ENCODE data around the gene FUT2.

The FUT2 gene

DNA sequence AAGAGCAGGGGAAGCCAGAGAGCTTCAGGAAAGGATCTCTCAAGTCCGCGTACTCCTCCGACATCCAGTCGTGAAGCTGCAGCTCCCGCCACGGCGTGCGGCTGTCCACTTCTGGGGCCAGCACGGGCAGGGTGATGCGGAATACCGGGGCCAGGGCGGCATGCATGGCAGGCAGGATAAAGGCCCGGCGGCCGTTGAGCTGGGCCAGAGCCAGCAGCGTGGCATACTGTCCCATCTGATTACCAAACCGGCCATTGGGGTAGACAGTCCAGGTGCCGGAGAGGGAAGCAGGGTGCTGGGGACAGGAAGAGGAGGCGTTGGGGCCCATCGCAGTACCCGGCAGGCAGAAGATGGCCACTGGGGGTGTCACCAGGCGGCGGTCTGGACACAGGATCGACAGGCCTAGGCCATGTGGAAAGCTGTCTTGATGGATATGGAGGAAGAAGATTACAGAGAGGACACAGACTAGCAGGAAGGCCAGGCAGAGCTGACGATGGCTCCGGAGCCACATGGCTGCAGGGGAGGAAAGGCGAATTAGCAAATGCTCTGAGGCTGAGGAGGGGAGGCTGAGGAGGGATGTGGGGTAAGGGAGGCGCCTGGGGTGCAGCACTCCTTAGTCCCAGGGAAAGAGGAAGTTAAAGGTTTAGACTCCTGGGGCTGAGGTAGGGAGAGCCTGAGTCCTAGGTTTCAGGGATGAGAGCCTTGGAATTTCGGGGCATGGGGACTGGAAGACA, 55.2 kb downstream of the FUT2 start:
- DNase-seq (ENCODE audit: low read depth in 3 of 3): no peak

DNA sequence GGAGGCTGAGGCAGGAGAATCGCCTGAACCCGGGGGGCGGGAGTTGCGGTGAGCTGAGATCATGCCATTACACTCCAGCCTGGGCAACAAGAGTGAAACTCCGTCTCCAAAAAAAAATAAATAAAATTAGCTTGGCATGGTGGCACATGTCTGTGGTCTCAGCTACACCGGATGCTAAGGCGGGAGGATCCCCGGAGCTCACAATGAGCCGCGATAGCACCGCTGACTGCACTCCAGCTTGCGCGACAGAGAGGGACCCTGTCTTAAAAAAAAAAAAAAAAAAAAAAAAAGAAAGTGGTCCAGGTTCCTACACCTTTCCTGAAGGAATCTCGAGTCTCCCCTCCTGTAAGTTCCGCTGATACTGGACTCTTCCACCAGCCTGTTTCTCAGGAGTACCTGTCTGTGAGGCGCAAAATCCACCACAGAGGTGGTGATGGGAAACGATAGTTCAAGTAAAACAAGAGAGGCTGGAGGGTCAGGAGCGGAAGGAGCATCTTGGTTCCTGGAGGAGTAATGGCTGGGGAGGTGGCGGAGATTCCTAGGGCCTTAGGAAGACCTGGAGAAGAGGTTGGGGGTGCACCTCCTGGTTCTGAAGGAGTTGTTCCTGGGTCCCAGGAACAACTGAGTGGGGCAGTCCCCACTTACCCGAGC, 56.2 kb downstream of the FUT2 start:
- DNase-seq (ENCODE audit: low read depth in 3 of 3): no peak

DNA sequence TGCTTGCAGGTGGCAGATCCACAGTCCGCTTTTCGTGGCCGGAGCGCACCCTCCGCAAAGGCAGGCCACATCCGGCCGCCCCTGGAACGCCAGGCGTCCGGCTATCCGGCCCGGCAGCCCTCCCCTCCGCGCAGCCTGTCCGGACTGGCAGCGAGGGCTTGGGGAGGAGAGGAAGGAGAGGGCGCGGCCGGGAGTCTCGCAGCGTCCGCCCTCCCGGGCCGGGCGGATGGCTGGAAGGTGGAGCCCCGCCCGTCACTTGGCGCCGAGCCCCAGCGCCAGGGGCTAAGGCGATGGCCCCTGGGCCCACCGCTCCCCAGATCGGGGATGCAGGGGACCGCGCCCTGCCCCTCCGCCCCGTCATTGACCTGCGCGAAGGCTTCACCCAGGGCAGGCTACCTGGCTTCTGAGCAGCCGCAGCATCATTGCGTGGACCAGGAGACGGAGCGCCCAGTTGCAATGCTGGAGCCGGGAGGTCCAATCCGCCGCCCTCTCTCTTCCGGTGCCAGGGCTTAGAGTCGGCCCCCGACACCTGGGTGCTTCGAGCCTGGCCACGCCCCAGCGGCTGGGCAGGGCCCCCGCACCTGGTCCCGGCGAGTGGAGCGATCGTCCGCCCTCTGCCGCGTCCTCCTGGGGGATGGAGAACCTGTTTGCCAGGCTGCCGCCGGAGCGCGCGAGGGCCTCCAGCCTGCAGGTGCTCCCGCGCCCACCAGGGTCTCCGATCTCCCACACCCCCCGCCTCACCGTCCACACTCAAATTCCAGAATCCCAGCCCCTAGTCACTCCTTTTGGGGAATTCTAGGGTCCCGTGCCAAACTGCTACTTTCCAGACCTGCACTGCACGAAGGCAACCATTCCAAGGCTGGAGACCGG, 57.0 kb downstream of the FUT2 start, which contains the start of gene FUT1:
TSS of gene FUT1 (minus strand) at position 146 of the 870 bp plus-strand sequence. CDS start 1,360 bp downstream, outside the sequence.
- no peak for DNase-seq (ENCODE audit: low read depth in 3 of 3)

DNA sequence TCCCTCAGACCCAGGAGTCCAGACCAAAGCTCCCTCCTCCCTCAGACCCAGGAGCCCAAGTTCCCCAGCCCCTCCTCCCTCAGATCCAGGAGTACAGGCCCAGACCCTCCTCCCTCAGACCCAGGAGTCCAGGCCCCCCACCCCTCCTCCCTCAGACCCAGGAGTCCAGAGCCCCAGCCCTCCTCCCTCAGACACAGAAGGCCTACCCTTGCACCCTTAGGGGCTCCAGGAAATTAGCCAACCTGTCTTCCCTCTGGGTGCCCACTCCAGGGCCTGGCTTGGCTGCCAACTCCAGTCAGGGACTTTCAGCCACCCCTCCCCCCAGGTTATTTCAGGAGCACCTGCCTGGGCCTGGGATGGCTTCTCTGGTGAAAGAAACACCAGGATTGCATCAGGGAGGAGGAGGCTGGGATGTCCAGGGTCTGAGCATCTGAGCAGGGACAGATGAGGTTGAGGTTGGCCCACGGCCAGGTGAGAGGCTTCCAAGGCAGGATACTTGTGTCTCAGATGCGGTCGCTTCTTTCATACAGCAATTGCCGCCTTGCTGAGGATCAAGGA, 59.4 kb downstream of the FUT2 start, which contains the start of gene FGF21:
TSS of gene FGF21 (plus strand) at position 441 of the 558 bp plus-strand sequence. CDS start 713 bp downstream, outside the sequence.
- no peak for DNase-seq (ENCODE audit: low read depth in 3 of 3)
